Activated naive CD4-positive, alpha-beta T cell treated with anti-CD3 and anti-CD28 coated beads, Interleukin-2, amount 50 U/mL, for 16 hours (primary cell): ENCODE data around the gene COIL.
"Not testable (repeated sequence)": the region's sequence is repeated elsewhere in the genome, so short reads cannot be mapped to it uniquely, and the experiment has no call there.

ENCODE experiments used
- DNase-seq: peaks from one replicate; pipeline ENCODE4 v3.0.0-alpha.2; 2020

COIL gene

GRCh38 chr17:56977673-56978395 is 17.0 kb upstream of the COIL start, which contains the start of gene SCPEP1:
TSS of gene SCPEP1 (plus strand) at chr17:56978131. CDS start at chr17:56978160, 29 bp downstream.
- peak; percentile 75 for DNase-seq

GRCh38 chr17:56976941-56977608 is 16.2 kb upstream of the COIL start:
- no peak for DNase-seq

GRCh38 chr17:56975656-56976055 is 14.8 kb upstream of the COIL start:
- DNase-seq: no peak

- no peak for DNase-seq
Observed at GRCh38 chr17:56974055-56974454, 13.2 kb upstream of the COIL start.

- DNase-seq: no peak
Observed at GRCh38 chr17:56973520-56973919, 12.7 kb upstream of the COIL start.

- no peak for DNase-seq
Observed at GRCh38 chr17:56972111-56972730, 11.4 kb upstream of the COIL start.

GRCh38 chr17:56970974-56971373 is 10.1 kb upstream of the COIL start:
- DNase-seq: no peak

- no peak for DNase-seq
Observed at GRCh38 chr17:56966338-56966737, 5.5 kb upstream of the COIL start.

GRCh38 chr17:56965681-56966080 is 4.8 kb upstream of the COIL start:
- not testable (repeated sequence) for DNase-seq

- not testable (repeated sequence) for DNase-seq
Observed at GRCh38 chr17:56965241-56965640, 4.4 kb upstream of the COIL start.

- no peak for DNase-seq
Observed at GRCh38 chr17:56956992-56957391, 3.9 kb downstream of the COIL start.

GRCh38 chr17:56949595-56949994 is 11.3 kb downstream of the COIL start:
- no peak for DNase-seq

- no peak for DNase-seq
Observed at GRCh38 chr17:56948491-56948890, 12.4 kb downstream of the COIL start.

GRCh38 chr17:56947741-56948140 is 13.1 kb downstream of the COIL start:
- DNase-seq: no peak

GRCh38 chr17:56945938-56946505 is 14.8 kb downstream of the COIL start:
- DNase-seq: no peak

GRCh38 chr17:56943505-56944125 is 17.2 kb downstream of the COIL start:
- no peak for DNase-seq

GRCh38 chr17:56939869-56940484 is 20.9 kb downstream of the COIL start:
- DNase-seq: no peak

GRCh38 chr17:56938206-56938605 is 22.6 kb downstream of the COIL start:
- DNase-seq: not testable (repeated sequence)

- no peak for DNase-seq
Observed at GRCh38 chr17:56937687-56938086, 23.2 kb downstream of the COIL start.

GRCh38 chr17:56936697-56937322 is 24.0 kb downstream of the COIL start:
- DNase-seq: no peak

- DNase-seq: no peak
Observed at GRCh38 chr17:56935461-56935860, 25.4 kb downstream of the COIL start.

GRCh38 chr17:56934280-56934679 is 26.6 kb downstream of the COIL start:
- no peak for DNase-seq
